Endothelial cell of umbilical vein (primary cell): ENCODE data around the gene ASB2. TPM values are rescaled to one million over a fixed set of nuclear protein-coding genes. Genes with fewer than 3 reads are reported as not detected.
A peak's percentile ranks its signal among the peaks of the same experiment; 100 is the strongest.

Experiments used
- BruUV-seq: library from RNA; stranded (reverse); fragments of 400-500 nt; replicated peaks from 2 replicates; lab custom pipeline; 2021; lab: Mats Ljungman, UMichigan
- CTCF ChIA-PET: fragments of 300-600, 350-600 bp; sonication (Branson Sonifier 250); formaldehyde crosslinking; loops from one replicate; lab custom pipeline; 2021; ENCODE audit warnings: antibody characterized with exemption, inconsistent platforms; lab: Charles Lee
- POLR2A ChIA-PET: fragments of 300-600, 350-600 bp; sonication (Branson Sonifier 250); formaldehyde crosslinking; loops from one replicate; lab custom pipeline; 2021; ENCODE audit warnings: antibody characterized with exemption, inconsistent platforms; lab: Charles Lee
- DNase-seq: peaks from one replicate; pipeline ENCODE4 v3.0.0-alpha.2; 2011; ENCODE audit warnings: low read depth, low spot score
- FAIRE-seq: peaks from 2 replicates; lab custom pipeline; 2011; peaks lifted over from hg19 to GRCh38; lab: Jason Lieb, UNC
- H2AFZ ChIP-seq: 2 replicates; pipeline ENCODE4 v1.6.0; 2012; ENCODE audit warnings: low read depth, low read length, control low read depth, inconsistent platforms
- H3K27ac ChIP-seq: 2 replicates; pipeline ENCODE4 v1.5.1; 2011; ENCODE audit warnings: low read depth, mild to moderate bottlenecking, control low read depth, low read length, moderate library complexity; ENCODE audit not compliant: insufficient read depth
- H3K27me3 ChIP-seq, 2 experiments: 2 replicates each; pipeline versions ENCODE4 v1.6.0 to v1.6.1; 2011; ENCODE audit warnings: low read length in 2 of 2, mixed read lengths in 1 of 2; ENCODE audit not compliant: control insufficient read depth in 2 of 2, insufficient read depth in 2 of 2
- H3K36me3 ChIP-seq, 2 experiments: 2 replicates in 1 of 2; 3 replicates in 1 of 2; pipeline ENCODE4 v1.5.1; 2011; ENCODE audit warnings: low read length in 2 of 2, mild to moderate bottlenecking in 1 of 2, moderate library complexity in 1 of 2; ENCODE audit not compliant: control insufficient read depth in 2 of 2, insufficient read depth in 2 of 2; ENCODE audit errors: extremely low read depth in 1 of 2
- H3K4me1 ChIP-seq: 3 replicates; pipeline ENCODE4 v1.5.1; 2011; ENCODE audit warnings: mild to moderate bottlenecking, low read length; ENCODE audit not compliant: control insufficient read depth, insufficient read depth; ENCODE audit errors: extremely low read depth
- H3K4me2 ChIP-seq: 2 replicates; pipeline ENCODE4 v1.6.1; 2011; ENCODE audit warnings: low read length, control low read depth, mixed read lengths; ENCODE audit not compliant: insufficient read depth
- H3K4me3 ChIP-seq, 3 experiments: fragments of 200-600 bp in 1 of 3; sonication (generic), shearing (Covaris generic) in 1 of 3; replicated peaks in 1 of 3; 2 replicates each; pipeline ENCODE4 v1.5.1; 2011 to 2016; ENCODE audit warnings: control low read depth in 3 of 3, low read length in 3 of 3, mild to moderate bottlenecking in 2 of 3, inconsistent platforms in 1 of 3, low read depth in 1 of 3, moderate library complexity in 1 of 3; ENCODE audit not compliant: insufficient read depth in 1 of 3
- H3K79me2 ChIP-seq: 2 replicates; pipeline ENCODE4 v1.6.0; 2012; ENCODE audit warnings: low read length, inconsistent platforms; ENCODE audit not compliant: control insufficient read depth, insufficient read depth
- H3K9ac ChIP-seq: replicated peaks from 2 replicates; pipeline ENCODE3; 2011; ENCODE audit warnings: low read length, control low read depth; ENCODE audit not compliant: insufficient read depth; ENCODE audit errors: extremely low read depth
- H3K9me1 ChIP-seq: replicated peaks from 3 replicates; pipeline ENCODE4 v1.6.0; 2011; ENCODE audit warnings: mild to moderate bottlenecking, low read length; ENCODE audit not compliant: control insufficient read depth, insufficient read depth; ENCODE audit errors: extremely low read depth
- H3K9me3 ChIP-seq: replicated peaks from 2 replicates; pipeline ENCODE4 v1.5.1; 2012; ENCODE audit warnings: low read length, inconsistent platforms; ENCODE audit not compliant: control insufficient read depth, insufficient read depth
- H4K20me1 ChIP-seq: replicated peaks from 2 replicates; pipeline ENCODE3; 2011; ENCODE audit warnings: mild to moderate bottlenecking, low read length; ENCODE audit not compliant: control insufficient read depth, insufficient read depth; ENCODE audit errors: extremely low read depth
- GATA2 ChIP-seq: IDR thresholded peaks from 2 replicates; pipeline ENCODE4 v1.7.0; 2011; ENCODE audit warnings: low read depth, mild to moderate bottlenecking, moderate library complexity, mixed read lengths, low read length; ENCODE audit not compliant: insufficient read length, insufficient read depth
- JUN ChIP-seq: IDR thresholded peaks from 2 replicates; pipeline ENCODE4 v1.6.1; 2011; ENCODE audit warnings: borderline replicate concordance, low read depth; ENCODE audit not compliant: insufficient read length, insufficient read depth
- MYC ChIP-seq: IDR thresholded peaks from one replicate; pipeline ENCODE4 v1.6.1; 2011; ENCODE audit warnings: mild to moderate bottlenecking, low read depth, low read length
- POLR2AphosphoS5 ChIP-seq: IDR thresholded peaks from 2 replicates; pipeline ENCODE4 v1.6.1; 2012; ENCODE audit warnings: low read depth, mild to moderate bottlenecking, control low read depth, low read length, moderate library complexity; ENCODE audit not compliant: insufficient read depth
- dilution Hi-C: fragments of 300-500 bp; cut with MboI; formaldehyde crosslinking; loops from one replicate; pipeline ENCODE4 v1.15.0; 2019; ENCODE audit warnings: low sequenced_read_pairs; ENCODE audit not compliant: extremely low pct_ligation_motif_present
- intact Hi-C: fragments of 100-400 bp; cut with micrococcal nuclease; formaldehyde crosslinking; loops from one replicate; pipeline ENCODE4 v1.10.0; 2022
- polyA plus RNA-seq, 4 experiments: library from polyadenylated mRNA; depleted of rRNA in 3 of 4; stranded (reverse) in 3 of 4; unstranded in 1 of 4; fragments of >200 nt; gene quantifications; 2 replicates each; pipeline versions ENCODE4 v1.2.1 to v1.2.3, GENCODE V29; 2011 to 2012; ENCODE audit warnings: missing spikeins in 1 of 4
- total RNA-seq: library from RNA; stranded (reverse); gene quantifications from 2 replicates; pipeline ENCODE4 v1.2.3, GENCODE V29; 2021
- TF ChIP-seq, protein P1 (sequence below), 2 donors: IDR thresholded peaks; 1 replicate in 1 of 2; 2 replicates in 1 of 2; pipeline ENCODE4 v1.5.1; 2011; ENCODE audit warnings: low read length in 2 of 2, mild to moderate bottlenecking in 2 of 2, moderate library complexity in 2 of 2, control low read depth in 1 of 2, inconsistent platforms in 1 of 2, low read depth in 1 of 2; ENCODE audit not compliant: insufficient read depth in 1 of 2; ENCODE audit errors: extremely low read depth in 1 of 2

The ASB2 gene
- total and polyA plus RNA-seq, 2 donors (not counting 3 experiments of a cell fraction or from before 2014, with no cell fraction given) = not detected

DNA sequence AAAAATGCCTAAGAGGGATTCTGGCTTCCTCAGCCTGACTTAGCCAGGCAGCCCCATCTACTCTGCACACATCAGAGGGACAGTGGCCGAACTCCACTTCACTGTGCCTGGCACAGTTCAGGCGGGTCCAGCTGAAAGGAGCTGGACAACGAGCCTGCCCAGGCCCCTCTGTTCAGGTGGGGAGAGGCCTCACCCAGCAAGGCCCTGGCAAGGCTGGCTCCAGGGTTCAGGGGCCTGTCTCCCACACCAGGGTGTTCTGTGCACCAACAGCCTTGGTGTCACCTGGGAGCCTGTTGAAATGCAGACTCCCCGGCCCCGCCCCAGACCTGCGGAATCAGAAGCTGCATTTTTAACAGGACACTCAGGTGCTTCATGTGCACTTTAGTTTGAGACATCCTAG is 39.4 kb downstream of the ASB2 start:
- H3K9me1 ChIP-seq = no peaks in the 10 kb centered on the region
- TF ChIP-seq MYC (no peak), POLR2AphosphoS5 (no peak)
- TF ChIP-seq, protein P1, sequence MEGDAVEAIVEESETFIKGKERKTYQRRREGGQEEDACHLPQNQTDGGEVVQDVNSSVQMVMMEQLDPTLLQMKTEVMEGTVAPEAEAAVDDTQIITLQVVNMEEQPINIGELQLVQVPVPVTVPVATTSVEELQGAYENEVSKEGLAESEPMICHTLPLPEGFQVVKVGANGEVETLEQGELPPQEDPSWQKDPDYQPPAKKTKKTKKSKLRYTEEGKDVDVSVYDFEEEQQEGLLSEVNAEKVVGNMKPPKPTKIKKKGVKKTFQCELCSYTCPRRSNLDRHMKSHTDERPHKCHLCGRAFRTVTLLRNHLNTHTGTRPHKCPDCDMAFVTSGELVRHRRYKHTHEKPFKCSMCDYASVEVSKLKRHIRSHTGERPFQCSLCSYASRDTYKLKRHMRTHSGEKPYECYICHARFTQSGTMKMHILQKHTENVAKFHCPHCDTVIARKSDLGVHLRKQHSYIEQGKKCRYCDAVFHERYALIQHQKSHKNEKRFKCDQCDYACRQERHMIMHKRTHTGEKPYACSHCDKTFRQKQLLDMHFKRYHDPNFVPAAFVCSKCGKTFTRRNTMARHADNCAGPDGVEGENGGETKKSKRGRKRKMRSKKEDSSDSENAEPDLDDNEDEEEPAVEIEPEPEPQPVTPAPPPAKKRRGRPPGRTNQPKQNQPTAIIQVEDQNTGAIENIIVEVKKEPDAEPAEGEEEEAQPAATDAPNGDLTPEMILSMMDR (IDR thresholded peaks at IDR 0.05; ENCODE audit: extremely low read depth in 1 of 2, insufficient read depth in 1 of 2, low read depth in 1 of 2, low read length in 2 of 2) = no peak
- no TSS peak for BruUV-seq
- peaks cover 0 to 3% of the 10 kb centered on the region in 2 experiments for H3K27me3 ChIP-seq
- no peaks in the 10 kb centered on the region for H3K36me3 ChIP-seq
- POLR2A ChIA-PET = no interaction called here
- no peak overlapping the region for H3K4me2 ChIP-seq
- no peak overlapping the region for H3K27ac ChIP-seq
- no peaks in the 10 kb centered on the region for H4K20me1 ChIP-seq
- FAIRE-seq (no peak), DNase-seq (no peak)
- H3K9me3 ChIP-seq = no peaks in the 10 kb centered on the region
- intact Hi-C loops = no loop called here
- H3K79me2 ChIP-seq = no peaks in the 10 kb centered on the region
- no peak overlapping the region for H3K4me3 ChIP-seq
- H2AFZ ChIP-seq = no peak overlapping the region
- CTCF ChIA-PET = interaction anchor here (0.6 to 10.0 kb wide), 8 partner anchors 10 to 280 kb away, joined by 3 to 368 read pairs (median 4); partner anchors contain the start of gene CCDC197
- no peak overlapping the region for H3K9ac ChIP-seq
- no peaks in the 10 kb centered on the region for H3K4me1 ChIP-seq
- dilution Hi-C loops = no loop called here

DNA sequence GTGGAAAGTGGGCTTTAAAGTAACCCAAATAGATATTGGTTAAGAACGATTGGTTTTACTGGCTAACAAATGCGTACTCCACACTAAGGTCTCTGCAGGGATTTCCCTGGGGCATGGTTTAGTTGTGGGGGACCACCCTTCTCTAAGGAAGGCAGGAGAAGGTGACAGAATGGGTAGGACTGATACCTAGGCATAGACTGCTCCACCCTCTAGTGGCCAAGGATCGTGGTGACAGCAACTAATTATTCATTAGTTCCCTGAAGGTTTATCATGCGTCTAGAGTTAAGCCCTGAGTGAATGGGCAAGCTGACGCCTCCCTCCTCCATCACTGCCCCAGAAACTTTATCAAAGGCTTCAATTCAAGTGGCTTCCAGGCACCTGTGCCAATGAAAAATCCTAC is 40.1 kb downstream of the ASB2 start:
- Histone ChIP-seq H3K27me3 (peaks cover 0 to 3% of the 10 kb centered on the region in 2 experiments), H3K9me3 (no peaks in the 10 kb centered on the region), H4K20me1 (no peaks in the 10 kb centered on the region), H3K9ac (no peak overlapping the region), H3K79me2 (no peaks in the 10 kb centered on the region), H3K4me1 (no peaks in the 10 kb centered on the region), H2AFZ (no peak overlapping the region), H3K9me1 (no peaks in the 10 kb centered on the region), H3K4me3 (no peak overlapping the region), H3K4me2 (no peak overlapping the region), H3K36me3 (no peaks in the 10 kb centered on the region), H3K27ac (no peak overlapping the region)
- no TSS peak for BruUV-seq
- ChIA-PET POLR2A (no interaction called here), CTCF (interaction anchor here (0.6 to 10.0 kb wide), 10 partner anchors 11 to 728 kb away, joined by 3 to 368 read pairs (median 3); partner anchors contain the start of gene CCDC197)
- FAIRE-seq = no peak
- no peak for DNase-seq
- TF ChIP-seq GATA2 (no peak), MYC (no peak), JUN (no peak)
- TF ChIP-seq, protein P1 (IDR thresholded peaks at IDR 0.05; ENCODE audit: extremely low read depth in 1 of 2, insufficient read depth in 1 of 2, low read depth in 1 of 2, low read length in 2 of 2) = peak; percentile 39 to 45
- dilution Hi-C loops = no loop called here
- intact Hi-C loops = no loop called here
